Measurements from ENCODE around the gene RASAL2.

DNA sequence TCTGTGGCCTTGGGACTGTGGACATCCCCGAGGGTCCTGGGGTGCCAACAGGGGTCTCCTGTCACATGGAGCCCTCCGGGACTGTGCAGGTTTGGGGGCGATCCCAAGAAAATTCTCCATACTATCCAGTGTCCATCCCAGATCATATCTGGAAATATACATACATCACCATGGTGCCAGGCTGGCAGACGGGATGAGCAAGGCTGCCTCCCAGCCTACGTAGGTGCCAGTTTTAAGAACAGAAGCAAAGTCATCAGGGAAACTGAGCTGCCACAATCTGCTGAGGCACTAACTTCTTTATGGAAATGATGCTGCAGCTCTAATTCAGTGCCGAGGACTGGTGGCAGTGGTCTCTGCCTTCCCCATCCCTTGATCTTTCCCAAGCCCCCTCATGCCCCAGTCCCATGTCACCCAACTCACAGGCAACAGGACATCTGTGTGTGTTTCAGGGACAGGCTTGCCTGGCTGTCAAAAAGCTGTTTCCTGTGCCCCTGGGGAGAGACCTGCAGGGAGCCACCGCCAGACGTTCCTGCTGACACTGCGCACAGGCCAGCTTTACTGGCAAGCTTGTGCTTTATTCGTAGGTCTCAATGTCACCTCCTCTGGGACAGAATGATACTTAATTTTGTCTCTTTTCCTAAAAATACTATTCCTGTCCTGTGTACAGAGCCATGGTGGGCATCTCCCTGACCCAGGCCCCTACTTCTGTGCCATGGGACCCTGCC lies 434.5 kb downstream of the RASAL2 start:
- TF ChIP-seq, protein P1, sequence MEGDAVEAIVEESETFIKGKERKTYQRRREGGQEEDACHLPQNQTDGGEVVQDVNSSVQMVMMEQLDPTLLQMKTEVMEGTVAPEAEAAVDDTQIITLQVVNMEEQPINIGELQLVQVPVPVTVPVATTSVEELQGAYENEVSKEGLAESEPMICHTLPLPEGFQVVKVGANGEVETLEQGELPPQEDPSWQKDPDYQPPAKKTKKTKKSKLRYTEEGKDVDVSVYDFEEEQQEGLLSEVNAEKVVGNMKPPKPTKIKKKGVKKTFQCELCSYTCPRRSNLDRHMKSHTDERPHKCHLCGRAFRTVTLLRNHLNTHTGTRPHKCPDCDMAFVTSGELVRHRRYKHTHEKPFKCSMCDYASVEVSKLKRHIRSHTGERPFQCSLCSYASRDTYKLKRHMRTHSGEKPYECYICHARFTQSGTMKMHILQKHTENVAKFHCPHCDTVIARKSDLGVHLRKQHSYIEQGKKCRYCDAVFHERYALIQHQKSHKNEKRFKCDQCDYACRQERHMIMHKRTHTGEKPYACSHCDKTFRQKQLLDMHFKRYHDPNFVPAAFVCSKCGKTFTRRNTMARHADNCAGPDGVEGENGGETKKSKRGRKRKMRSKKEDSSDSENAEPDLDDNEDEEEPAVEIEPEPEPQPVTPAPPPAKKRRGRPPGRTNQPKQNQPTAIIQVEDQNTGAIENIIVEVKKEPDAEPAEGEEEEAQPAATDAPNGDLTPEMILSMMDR (IDR thresholded peaks at IDR 0.05): no peak
- no peak for TF ChIP-seq ZFX (IDR thresholded peaks at IDR 0.05; ENCODE audit: borderline replicate concordance)

Data from 22Rv1 (cell line).